D721Med (cell line): Measurements from ENCODE around the gene TTLL12.
A peak's percentile ranks its signal among the peaks of the same experiment; 100 is the strongest.

Experiments used
- DNase-seq: peaks from one replicate; pipeline ENCODE4 v3.0.0; 2011; ENCODE audit warnings: low spot score; ENCODE audit not compliant: insufficient read length
- FAIRE-seq: peaks from 2 replicates; lab custom pipeline; 2011; peaks lifted over from hg19 to GRCh38; lab: Jason Lieb, UNC
- TF ChIP-seq, protein P1 (sequence below): IDR thresholded peaks from 2 replicates; pipeline ENCODE4 v1.5.1; 2012; ENCODE audit warnings: mild to moderate bottlenecking, control low read depth; ENCODE audit not compliant: insufficient read depth; ENCODE audit errors: missing control alignments

Gene TTLL12

DNA sequence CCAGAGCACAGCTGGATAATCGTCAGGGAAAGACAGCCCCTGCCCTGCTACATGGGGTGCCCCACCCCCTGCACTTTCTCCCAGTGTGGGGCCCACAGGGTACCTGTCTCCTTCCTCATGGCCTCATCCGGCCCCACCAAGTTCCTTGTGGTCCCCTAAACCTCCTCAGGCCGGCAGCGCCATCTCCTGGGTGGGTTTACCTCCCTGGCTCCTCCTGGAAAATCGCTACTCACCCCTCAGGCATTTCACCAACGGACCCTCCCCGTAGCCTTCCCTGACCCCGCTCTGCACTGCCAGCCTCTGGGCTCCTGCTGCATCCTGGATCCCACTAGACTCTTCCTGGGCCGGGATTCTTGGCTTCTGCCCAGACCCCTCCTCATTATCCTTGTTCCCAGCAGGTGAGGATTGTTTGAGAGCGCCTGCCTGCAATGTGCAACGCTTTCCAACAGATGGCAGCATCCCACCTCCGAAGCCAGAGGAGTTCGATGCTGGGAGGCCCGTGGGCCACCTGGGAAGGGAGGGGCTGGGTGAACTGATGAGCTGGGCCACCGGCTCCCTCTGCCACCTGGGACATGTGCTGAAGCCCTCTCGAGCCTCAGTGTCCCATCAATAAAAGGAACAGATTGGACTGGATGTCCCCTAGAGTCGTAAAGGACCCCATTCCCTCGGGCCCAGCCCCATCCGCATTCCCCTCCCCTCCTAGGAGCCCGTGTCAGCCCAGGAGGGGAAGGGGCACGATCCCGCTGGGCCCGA, 44.2 kb upstream of the TTLL12 start:
- DNase-seq (peak; percentile 49), FAIRE-seq (no peak)
- TF ChIP-seq, protein P1, sequence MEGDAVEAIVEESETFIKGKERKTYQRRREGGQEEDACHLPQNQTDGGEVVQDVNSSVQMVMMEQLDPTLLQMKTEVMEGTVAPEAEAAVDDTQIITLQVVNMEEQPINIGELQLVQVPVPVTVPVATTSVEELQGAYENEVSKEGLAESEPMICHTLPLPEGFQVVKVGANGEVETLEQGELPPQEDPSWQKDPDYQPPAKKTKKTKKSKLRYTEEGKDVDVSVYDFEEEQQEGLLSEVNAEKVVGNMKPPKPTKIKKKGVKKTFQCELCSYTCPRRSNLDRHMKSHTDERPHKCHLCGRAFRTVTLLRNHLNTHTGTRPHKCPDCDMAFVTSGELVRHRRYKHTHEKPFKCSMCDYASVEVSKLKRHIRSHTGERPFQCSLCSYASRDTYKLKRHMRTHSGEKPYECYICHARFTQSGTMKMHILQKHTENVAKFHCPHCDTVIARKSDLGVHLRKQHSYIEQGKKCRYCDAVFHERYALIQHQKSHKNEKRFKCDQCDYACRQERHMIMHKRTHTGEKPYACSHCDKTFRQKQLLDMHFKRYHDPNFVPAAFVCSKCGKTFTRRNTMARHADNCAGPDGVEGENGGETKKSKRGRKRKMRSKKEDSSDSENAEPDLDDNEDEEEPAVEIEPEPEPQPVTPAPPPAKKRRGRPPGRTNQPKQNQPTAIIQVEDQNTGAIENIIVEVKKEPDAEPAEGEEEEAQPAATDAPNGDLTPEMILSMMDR: peak; percentile 80

DNA sequence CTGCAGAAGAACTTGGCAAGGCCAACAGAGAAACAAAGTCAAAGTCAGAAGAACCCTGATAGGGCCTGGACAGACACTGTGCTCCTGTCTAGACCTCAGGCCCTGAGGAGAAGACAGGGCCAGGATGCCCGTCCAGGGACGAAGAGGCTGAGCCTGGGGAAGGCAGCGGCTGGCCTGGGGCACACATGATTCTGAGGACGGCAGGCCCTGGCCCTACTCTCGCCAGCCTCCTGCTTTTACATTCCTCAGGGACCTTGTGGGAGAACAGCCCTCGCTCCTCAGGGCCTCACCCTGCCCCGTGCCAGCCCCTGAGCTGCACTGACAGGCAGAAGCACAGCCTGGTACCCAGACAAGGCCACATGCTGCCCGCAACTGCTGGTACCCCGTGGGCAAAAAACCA, 43.6 kb upstream of the TTLL12 start:
- FAIRE-seq: no peak

DNA sequence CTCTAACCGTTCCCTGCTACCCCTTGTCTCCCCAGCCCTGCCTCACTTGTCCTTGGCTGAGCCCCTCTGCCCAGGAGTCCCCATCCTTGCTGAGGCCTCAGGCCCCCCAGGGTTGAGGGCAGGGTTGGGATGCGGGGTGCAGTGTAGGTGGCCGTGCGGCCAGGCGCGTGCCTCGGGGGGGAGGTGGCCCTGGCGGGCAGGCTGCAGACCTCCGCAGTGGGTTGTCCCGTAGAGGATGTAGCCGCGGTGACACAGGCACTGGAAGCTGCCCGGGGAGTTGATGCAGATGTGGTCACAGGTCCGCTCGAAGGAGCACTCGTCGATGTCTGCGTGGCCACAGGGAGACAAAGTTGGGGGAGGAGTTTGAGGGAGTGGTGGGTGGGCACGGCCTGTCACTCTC, 41.9 kb upstream of the TTLL12 start:
- TF ChIP-seq, protein P1: no peak
- no peak for DNase-seq
- no peak for FAIRE-seq

More for the DNA sequence above, 43.6 kb upstream of the TTLL12 start:
- TF ChIP-seq, protein P1: no peak
- DNase-seq: no peak

DNA sequence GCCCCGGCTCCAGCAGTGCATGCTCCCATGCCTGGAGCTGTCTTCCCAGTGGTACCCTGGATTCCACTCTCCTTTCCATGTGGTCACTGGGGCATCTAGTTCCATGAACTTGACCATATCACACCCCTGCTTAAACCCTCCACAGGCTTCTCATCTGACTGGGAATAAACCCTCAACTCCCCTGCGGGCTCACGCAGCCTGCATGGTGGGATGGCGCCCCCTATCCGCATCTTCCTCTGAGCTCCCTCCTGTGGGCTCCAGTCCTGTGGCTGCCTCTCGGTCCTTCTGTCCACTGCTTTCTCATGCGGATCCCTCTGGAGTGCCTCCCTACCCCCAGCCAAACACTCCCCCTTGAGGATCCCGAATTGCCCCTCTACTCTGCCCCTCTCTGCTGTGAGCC, 41.4 kb upstream of the TTLL12 start:
- peak; percentile 49 for DNase-seq

DNA sequence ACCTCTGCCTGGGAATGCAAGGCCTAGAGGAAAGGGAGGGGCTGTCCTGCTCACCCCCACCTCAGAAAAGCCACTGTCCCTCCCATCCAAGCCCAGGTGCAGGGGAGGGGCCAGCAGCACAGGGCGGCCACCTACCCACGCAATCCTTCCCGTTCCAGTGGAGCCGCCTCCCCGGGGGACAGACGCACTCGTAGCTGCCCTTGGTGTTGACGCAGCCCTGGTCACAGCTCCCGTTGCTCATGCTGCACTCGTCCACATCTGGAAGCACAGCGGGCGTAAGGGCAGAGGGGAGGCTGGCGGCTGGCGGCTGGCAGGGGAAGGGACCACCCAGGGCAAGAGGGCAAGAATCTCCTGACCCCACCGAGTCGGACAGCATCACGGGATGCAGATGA, 40.3 kb upstream of the TTLL12 start:
- DNase-seq: no peak
- TF ChIP-seq, protein P1: no peak
- no peak for FAIRE-seq

More for the DNA sequence above, 41.4 kb upstream of the TTLL12 start:
- TF ChIP-seq, protein P1: peak; percentile 48
- no peak for FAIRE-seq

DNA sequence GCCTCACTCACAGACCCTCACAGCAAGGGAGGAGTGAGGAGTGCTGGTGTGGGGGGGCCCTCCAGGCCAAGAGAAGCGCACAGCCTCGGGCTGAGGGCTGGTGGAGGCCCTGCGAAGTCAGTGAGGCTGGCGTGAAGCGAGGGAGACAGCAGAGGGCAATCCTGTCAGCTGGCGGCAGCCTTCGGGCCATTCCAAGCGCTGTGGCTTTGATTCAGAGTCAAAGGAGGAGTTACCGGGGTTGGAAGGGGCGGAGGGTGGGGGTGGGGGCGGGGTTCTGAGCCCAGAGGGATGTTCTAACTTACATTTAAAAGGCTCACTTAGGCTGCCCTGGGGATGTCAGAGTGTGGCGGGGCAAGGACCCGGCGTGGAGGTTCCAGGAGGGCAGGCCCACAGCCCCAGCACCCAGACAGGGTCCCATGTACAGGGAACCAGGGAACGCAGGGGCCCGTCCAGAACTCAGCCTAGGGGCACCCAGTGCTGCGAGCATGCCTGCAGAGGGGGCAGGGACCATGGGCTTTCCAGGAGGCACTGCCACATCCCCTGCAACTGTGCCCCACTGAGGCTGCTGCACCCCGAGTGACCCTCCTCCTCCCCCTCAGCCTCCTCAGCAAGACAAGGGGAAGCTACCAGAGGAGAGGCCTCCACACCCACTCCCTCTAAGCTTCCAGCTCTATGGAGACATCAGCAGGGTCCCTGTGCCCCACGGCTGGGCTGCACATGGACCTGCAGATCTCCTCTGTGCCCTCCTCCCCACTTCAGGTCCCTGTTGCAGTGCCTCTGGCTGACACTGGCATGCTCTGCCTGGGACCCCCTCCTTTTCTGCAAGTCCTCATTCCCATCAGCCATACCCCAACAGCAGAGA, 39.7 kb upstream of the TTLL12 start:
- FAIRE-seq: no peak
- no peak for DNase-seq
- TF ChIP-seq, protein P1: no peak

DNA sequence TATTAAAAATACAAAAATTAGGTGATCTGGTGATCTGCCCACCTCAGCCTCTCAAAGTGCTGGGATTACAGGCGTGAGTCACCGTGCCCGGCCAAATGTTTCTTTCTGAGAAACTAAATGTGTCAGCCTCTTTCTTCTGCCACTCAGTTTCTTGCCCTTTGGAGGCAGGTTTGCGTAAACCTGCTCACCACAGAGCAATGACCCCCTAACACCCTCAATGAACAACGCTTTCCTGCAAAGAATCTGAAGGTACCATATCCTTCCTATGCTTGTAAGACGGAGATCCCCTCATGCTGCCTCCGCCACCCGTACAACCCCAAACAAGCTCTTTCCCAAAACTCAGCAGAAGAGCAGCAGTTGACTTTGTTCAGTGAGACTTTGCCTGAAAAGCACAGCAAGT, 38.7 kb upstream of the TTLL12 start:
- no peak for DNase-seq
- TF ChIP-seq, protein P1: no peak
- FAIRE-seq: no peak
